AG04449 (cell line): ENCODE results near the gene ZFP1.
"Not testable (repeated sequence)": the region's sequence is repeated elsewhere in the genome, so short reads cannot be mapped to it uniquely, and the experiment has no call there.

Source experiments
- CTCF ChIA-PET: fragments of 350-600 bp; formaldehyde crosslinking; extraction: SDS; loops from one replicate; lab custom pipeline; 2021; ENCODE audit warnings: antibody characterized with exemption; lab: Yijun Ruan, JAX
- POLR2A ChIA-PET: fragments of 400-600, 350-600 bp; formaldehyde crosslinking; extraction: SDS; loops from one replicate; lab custom pipeline; 2020; ENCODE audit warnings: antibody characterized with exemption, inconsistent platforms; lab: Yijun Ruan, JAX
- DNase-seq: peaks from one replicate; pipeline ENCODE4 v3.0.0-alpha.2; 2010; ENCODE audit warnings: low read depth, low spot score
- H3K4me3 ChIP-seq: 2 replicates; pipeline ENCODE4 v1.5.1; 2011; ENCODE audit warnings: low read depth, mild to moderate bottlenecking, control low read depth, low read length
- TF ChIP-seq, protein P1 (sequence below): IDR thresholded peaks from one replicate; pipeline ENCODE4 v1.5.1; 2011; ENCODE audit warnings: mild to moderate bottlenecking, moderate library complexity, low read length, control low read depth, inconsistent platforms; ENCODE audit not compliant: insufficient read depth; ENCODE audit errors: missing control alignments

Gene ZFP1

DNA sequence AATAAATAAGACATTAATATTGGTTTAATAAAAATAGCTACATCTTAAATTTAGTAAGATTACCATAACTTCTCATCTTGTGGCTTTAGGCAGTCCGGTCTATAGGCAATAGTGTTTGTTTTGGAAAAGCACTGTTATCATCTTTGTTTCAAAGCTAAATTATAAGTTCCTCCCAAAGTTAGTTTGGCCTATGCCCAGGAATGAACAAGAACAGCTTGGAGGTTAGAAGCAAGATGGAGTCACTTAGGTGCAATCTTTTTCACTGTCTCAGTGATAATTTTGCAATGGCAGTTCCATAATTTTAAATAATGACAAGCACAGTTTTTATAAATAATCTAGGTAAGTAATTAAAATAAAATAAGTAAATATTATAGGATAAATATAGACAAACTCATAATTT is 25.7 kb upstream of the ZFP1 start:
- ChIA-PET POLR2A (no interaction called here), CTCF (interaction anchor here (1.7 to 7.7 kb wide), 3 partner anchors 8 to 124 kb away, joined by 3 to 50 read pairs (median 10); partner anchors contain the start of gene ZNRF1)
- TF ChIP-seq, protein P1, sequence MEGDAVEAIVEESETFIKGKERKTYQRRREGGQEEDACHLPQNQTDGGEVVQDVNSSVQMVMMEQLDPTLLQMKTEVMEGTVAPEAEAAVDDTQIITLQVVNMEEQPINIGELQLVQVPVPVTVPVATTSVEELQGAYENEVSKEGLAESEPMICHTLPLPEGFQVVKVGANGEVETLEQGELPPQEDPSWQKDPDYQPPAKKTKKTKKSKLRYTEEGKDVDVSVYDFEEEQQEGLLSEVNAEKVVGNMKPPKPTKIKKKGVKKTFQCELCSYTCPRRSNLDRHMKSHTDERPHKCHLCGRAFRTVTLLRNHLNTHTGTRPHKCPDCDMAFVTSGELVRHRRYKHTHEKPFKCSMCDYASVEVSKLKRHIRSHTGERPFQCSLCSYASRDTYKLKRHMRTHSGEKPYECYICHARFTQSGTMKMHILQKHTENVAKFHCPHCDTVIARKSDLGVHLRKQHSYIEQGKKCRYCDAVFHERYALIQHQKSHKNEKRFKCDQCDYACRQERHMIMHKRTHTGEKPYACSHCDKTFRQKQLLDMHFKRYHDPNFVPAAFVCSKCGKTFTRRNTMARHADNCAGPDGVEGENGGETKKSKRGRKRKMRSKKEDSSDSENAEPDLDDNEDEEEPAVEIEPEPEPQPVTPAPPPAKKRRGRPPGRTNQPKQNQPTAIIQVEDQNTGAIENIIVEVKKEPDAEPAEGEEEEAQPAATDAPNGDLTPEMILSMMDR, result no peak
- H3K4me3 ChIP-seq, result no peak overlapping the region
- no peak for DNase-seq

DNA sequence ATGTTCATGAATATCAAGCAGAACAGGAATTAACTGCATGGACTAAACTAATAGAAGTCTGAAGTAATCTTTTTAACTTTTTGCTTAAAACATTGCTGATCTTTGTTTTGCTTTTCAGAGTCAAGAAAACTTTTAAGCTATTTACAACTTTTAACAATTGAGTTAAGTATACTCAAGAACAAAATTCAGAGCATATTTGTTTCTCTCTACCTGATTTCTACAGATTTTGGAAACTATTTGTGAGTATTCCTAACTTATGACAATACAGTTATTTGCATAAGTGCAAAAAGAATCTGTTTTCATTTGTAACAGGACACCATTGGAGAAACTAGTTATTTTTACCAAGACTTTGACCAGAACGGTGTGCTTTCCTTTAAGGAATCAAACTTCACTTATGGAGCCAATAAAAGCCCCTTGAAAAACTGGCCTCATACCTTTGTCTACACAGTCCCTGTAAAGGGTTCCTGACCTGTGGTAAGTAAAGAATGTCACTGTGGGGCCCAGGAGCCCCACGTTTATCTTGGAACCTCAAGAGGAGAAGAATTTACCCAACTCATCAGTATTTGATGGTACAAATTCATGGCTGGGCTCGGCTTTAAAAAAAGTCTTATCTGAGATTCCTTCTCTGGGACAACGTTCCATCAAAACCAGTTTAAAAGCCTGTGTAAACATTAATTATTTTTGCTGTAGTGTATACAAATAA is 20.5 kb upstream of the ZFP1 start:
- H3K4me3 ChIP-seq, result no peak overlapping the region
- no peak for DNase-seq
- TF ChIP-seq, protein P1, result no peak
- ChIA-PET POLR2A (no interaction called here), CTCF (interaction anchor here (1.4 to 3.2 kb wide), 2 partner anchors 9 to 16 kb away, joined by 3 to 12 read pairs; no protein-coding TSS in a partner anchor)

DNA sequence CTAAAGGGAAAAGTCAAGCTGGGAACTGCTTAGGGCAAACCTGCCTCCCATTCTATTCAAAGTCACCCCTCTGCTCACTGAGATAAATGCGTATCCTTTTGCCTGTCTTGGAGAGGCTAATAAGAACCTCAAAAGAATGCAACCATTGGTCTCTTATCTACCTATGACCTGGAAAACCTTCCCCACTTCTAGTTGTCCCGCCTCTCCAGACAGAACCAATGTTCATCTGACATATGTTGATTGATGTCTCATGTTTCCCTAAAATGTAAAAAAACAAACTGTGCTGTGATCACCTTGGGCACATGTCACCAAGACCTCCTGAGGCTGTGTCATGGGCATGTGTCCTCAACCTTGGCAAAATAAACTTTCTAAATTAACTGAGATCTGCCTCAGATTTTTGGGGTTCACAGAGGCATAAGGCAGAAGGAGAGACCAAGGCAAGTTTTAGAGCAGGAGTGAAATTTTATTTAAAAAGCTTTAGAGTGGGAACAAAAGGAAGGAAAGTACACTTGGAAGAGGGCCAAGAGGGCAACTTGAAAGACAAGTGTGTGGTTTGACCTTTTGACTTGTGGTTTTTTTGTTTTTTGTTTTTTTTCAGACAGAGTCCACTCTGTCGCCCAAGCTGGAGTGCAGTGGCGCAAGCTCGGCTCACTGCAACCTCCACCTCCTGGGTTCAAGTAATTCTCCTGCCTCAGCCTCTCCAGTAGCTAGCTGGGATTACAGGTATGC is 18.7 kb upstream of the ZFP1 start:
- POLR2A ChIA-PET, H3K4me3 ChIP-seq, DNase-seq: not testable (repeated sequence)
- CTCF ChIA-PET, result interaction anchor here (3.2 kb wide), 1 partner anchor 18 kb away, joined by 12 read pairs; no protein-coding TSS in a partner anchor

DNA sequence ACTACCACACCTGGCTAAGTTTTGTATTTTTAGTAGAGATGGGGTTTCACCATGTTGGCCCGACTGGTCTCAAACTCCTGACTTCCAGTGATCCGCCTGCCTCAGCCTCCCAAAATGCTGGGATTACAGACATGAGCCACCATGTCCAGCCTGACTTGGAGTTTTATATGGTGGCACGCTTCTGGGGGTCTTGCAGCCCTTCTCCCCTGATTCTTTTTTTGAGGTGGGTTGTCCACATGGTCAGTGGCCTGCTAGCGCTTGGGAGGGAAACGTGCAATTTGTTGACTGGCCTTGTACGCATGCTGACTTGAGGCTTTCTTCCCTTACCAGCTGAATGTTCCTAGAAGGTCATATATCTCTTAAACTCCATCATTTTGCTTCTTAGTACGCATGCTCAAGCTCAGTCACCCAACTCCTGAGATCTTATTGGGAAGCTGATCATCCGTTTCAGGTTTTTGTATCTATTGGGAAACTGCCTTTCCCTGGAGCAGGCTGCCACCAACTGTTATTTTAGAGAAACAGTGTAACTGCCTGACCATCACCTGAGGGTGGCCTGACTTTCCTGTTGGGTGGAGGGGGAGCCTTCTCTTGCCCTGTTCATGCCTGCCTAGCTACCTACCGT is 18.1 kb upstream of the ZFP1 start:
- CTCF ChIA-PET, result interaction anchor here (1.2 kb wide), 1 partner anchor 8 kb away, joined by 3 read pairs; no protein-coding TSS in a partner anchor
- no peak for DNase-seq
- no peak overlapping the region for H3K4me3 ChIP-seq
- TF ChIP-seq, protein P1, result no peak
- POLR2A ChIA-PET, result no interaction called here

DNA sequence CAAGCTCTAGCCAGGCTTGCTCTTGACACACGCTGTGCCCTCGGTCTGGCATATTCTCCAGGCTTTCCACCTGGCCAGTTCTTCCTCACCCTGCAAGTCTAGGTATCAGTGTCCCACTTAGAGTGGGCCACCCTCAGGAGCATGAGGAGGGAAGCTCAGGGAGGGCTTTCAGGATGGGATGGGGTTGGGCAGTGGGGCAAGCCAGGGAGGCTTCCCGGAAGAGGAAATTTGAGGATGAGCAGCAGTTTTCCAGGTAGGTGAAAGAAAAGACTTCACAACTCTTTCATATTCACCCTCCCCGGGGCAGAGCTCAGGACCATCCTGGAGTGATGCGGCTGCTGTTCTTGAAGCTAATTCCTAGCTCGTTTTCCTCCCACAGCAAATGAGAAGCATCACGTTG is 17.2 kb upstream of the ZFP1 start:
- TF ChIP-seq, protein P1, result no peak
- POLR2A ChIA-PET, result no interaction called here
- DNase-seq, result no peak
- CTCF ChIA-PET, result interaction anchor here (1.2 to 1.3 kb wide), 2 partner anchors 9 to 20 kb away, joined by 3 to 5 read pairs; no protein-coding TSS in a partner anchor
- no peak overlapping the region for H3K4me3 ChIP-seq

DNA sequence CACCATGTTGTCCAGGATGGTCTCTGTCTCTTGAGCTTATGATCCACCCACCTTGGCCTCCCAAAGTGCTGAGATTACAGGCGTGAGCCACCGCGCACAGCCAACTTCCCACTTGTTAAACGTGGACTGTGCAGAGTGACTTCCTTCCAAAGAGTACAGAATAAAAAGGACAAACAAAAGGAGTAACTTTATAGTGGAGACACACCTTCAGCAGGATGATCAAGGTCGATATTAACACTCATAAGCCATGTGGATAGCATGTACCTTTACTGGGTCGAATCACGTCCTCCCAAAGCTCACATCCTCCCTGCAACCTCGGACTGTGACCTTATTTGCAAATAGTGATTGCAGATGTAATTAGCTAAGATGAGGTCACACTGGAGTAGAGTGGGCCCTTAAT is 10.1 kb upstream of the ZFP1 start:
- no peak overlapping the region for H3K4me3 ChIP-seq
- CTCF ChIA-PET, result interaction anchor here (1.9 kb wide), 1 partner anchor 27 kb away, joined by 5 read pairs; no protein-coding TSS in a partner anchor
- POLR2A ChIA-PET, result no interaction called here
- TF ChIP-seq, protein P1, result no peak
- no peak for DNase-seq
